Measurements from ENCODE around the gene GNAQ.
A peak's percentile ranks its signal among the peaks of the same experiment; 100 is the strongest.
"Not testable (repeated sequence)": the region's sequence is repeated elsewhere in the genome, so short reads cannot be mapped to it uniquely, and the experiment has no call there.

The GNAQ gene

DNA sequence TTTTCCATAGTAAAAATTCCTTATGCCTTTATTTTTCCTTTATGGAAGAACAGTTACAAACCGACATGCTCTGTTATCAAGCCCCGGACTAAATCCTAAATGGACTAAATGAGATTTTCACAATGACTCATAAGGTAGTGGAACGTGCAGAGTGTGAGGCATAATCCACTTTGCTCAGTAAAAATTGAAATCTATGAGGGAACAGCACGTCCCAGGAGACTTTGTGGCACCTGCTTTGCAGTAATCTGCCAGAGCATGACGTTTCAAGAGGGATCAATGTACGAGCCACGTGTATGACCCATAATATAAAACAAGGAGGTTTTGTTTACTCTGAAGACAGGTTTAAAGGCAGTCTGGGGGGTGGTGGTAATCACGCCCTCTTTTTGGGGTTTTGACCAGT, 299.7 kb downstream of the GNAQ start:
- no peak for DNase-seq (ENCODE audit: low read depth in 2 of 2)

DNA sequence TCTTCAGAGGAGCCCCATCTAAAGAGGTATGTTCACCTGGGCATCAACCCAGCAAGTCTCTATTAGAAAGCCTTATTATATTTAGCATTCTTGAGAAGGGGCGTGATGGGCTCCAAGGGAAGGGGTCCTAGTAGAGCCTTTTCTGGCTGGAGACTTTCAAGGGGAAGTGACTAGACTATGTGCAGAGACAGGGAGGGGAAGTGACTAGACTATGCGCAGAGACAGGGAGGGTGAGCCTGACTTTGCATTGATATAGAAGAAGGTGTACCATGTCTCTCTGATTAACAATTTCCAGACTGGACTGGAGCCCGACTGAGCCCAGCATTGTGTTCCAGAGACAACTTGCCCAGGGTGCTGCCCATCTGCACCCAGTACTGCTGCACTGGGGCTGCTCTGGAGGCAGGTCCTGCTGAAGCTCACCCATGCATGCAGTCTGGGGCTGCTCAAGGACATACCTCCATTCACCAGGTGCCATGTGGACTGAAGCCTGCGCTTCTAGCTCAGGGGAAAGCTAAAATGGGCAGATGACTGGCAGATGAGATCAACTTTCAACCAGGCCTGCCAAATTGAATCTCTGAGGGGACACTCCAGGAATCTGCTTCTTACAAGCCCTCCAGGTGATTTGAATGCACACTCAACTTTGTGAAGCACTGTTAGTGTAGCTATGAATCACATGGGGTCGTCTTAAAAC, 300.5 kb downstream of the GNAQ start:
- no peak for DNase-seq (ENCODE audit: low read depth in 2 of 2)

DNA sequence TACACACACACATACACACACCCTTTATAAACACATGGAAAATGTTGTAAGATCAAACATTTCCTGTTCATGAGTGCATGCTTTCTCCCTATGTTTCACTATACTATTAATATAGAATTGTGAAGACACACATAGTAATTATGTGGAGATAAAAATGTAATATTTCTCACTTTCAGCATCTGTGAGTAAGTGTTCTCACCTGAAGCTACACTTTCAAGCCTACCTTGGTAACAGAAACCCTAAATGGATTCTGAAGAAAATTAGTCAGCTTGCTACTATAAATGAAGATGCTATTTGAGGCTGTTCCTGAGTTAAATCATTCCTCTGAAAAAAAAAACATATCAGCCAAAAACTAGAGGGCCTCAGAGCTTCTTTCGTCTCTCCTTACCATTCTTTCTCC, 302.4 kb downstream of the GNAQ start:
- DNase-seq (ENCODE audit: low read depth in 2 of 2) = no peak

DNA sequence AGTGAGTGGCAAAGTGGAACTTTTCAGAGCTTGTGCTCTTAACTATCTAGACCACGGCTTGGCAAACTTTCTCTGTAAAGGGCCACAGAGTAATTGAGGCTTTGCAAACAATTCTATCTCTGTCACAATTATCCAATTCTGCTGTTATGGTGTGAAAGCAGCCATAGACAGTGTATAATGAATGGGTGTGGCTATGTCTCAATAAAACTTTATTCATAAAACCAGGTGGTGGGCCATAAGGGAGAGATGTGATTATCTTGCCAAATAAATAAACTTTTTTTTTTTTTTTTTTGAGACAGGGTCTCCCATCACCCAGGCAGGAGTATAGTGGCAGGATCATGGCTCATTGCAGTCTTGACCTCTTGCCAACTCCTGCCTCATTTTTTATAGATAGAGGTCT, 304.8 kb downstream of the GNAQ start:
- DNase-seq (ENCODE audit: low read depth in 2 of 2) = no peak

DNA sequence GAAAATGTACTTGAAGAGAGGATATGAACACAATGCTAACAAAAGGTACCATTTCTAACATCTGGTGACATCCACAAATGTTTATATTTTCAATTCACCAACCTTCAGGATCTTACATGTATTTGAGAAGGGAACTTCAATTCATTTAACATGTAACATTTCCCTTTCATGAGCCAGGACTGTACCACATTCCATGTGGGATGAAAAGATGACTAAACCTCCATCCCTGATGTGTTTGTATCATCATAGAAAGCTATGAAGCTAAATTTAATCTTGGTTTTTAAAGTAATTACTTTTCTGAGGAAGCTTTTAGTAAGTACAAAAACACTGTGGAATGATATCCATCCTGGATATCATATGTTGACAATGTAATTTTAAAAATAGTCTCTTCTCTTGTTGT, 305.3 kb downstream of the GNAQ start:
- DNase-seq (ENCODE audit: low read depth in 2 of 2) = no peak

DNA sequence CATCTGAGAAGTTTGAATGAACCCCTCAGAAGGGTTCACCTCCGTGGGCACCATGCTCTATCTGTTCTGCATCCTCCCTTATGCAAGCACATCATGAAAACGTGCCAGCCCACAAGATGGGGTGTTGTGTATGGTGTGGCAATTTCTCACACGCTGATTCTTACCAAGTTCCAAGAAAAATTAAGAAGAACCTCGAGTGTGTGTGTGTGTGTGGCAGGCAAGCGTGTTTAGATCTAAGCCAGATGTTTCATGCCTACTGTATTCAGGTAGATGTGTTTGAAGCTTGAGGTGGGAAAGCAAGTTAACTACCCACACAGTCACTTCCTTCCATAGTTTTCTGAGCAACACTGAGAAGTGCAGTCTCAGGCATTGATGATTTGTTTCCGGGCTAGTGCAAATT, 305.8 kb downstream of the GNAQ start:
- no peak for DNase-seq (ENCODE audit: low read depth in 2 of 2)

DNA sequence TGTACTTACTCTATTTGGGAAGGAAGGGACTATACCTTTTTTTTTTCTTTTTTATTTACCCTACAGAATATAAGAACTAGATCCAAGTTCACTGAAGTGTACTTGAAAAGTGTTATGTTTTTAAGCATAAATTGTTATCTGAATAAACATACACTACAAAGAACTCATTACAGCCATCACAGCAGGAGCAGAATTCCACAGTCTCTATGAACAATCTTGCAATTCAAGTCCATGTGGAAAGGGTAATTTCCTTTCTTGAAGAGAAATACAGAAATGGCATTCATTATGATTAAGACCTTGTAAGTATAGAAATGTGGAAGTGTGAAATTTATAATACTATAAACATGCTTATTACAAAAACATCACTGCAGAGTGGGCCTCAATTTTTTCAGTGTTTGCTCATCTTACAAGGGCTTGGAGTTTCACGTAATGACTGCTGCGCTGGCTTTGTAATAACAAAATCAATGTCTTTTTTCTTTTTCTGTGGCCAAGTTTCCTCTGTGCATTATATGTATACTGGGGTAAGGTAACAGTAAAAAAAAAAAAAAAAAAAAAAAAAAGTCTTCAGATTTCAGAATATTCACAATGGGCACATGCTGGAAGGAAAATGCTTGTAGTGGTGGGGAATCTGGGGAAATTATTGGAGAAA, 306.4 kb downstream of the GNAQ start:
- DNase-seq (ENCODE audit: low read depth in 2 of 2) = no peak

DNA sequence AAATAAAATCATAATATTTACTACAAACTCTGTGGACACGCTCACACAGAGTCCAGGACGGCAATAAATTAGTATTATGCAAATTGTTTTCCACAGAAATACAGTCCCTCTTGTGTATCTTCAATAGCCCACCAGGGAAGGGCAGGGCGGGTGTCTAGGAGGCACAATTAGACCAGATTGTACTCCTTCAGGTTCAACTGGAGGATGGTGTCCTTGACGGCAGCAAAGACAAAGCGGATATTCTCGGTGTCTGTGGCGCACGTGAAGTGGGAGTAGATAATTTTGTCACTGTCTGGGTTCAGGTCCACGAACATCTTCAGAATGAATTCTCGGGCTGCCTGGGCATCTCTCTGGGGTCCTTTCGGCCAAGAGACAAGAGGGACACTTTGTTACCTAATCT, 310.5 kb downstream of the GNAQ start:
- not testable (repeated sequence) for DNase-seq (ENCODE audit: low read depth in 2 of 2)

DNA sequence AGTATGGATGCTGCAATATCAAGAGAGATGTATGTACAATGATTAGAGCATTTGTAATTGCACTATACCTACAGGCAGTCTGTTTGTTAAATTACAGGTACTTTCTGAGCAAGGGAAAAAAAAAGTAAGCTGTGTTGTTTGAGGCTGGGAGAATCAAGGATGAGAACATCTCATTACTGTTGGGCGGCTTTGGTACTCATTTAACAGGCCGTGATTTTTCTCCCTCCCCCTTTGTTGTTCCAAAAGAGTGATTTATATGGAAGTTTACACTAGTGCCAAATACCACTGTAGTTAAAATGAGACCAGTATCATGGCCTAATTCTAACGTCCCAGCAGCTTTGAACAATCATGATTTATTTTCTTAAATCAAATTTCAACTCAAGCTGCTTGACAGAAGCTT, 312.3 kb downstream of the GNAQ start:
- no peak for DNase-seq (ENCODE audit: low read depth in 2 of 2)

DNA sequence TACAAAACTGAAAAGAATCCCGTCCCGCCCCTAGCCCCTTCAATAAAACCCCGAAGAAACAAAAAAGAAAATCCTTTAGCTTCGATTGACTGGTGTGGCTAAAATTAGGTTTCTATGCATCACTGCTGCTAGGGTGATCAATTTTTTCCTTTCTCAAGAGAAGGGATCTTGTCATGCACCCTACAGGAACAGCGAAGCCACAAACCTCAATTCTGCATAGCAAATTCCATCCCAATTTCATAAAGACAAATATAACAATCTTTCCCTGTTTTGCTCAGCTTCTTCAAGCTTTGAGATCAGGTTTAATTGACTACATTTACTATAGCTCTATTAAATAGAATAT, 313.3 kb downstream of the GNAQ start:
- not testable (repeated sequence) for DNase-seq (ENCODE audit: low read depth in 2 of 2)

DNA sequence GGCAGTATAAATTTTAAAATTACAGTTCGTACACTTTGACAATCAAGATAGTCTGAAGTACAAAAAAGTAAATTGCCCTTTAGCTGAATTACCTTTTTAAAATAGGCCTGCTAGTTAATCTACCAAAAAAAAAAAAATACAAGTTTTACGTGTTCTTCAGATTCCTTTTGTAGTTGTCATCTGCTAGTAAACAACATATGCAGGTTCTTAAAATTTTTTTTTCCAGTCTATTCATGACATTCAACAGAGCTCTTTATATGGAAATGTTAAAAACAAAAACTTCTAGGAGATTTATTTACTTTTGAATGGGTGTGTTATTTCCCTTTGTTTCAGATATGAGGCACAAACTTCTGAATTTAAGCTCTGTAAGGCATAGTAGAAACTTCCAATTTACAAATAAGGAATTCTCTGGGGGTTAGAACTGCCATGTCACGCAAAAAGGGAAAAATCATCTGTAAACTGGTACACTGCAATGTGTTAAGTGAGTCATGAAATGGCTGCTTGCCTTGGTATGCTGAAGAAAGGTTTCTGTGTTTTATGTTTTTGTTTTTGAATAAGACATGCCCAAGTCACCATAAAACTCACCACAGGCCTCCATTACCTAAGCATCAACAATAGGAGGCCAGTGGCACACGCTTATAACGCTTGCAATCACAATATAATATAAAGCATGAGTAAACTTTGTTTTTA, 313.9 kb downstream of the GNAQ start:
- DNase-seq (ENCODE audit: low read depth in 2 of 2) = peak in 1 of 2 experiments; percentile 60

DNA sequence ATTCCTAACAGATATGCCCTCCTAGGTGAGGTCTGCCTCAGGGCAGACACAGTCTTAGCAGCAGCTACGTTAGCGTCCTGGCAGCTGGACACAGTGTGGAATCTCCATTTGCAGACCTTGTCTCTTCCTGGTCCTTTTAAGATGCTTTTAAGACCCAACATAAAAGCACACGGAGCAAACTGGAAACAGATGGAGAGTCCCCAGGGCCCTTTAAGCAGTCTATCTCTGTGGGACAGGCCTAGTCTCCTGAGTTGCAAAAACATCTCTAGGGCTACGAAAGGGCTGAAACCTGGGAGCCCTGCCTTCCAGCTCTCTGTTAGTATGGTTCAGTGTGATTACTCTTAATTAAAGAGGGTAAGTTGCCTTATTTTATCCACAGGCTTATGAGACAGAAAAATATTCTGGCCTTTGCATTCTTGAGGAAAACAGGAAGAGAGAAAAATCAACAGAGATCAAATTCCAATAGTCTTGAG, 317.5 kb downstream of the GNAQ start:
- no peak for DNase-seq (ENCODE audit: low read depth in 2 of 2)

DNA sequence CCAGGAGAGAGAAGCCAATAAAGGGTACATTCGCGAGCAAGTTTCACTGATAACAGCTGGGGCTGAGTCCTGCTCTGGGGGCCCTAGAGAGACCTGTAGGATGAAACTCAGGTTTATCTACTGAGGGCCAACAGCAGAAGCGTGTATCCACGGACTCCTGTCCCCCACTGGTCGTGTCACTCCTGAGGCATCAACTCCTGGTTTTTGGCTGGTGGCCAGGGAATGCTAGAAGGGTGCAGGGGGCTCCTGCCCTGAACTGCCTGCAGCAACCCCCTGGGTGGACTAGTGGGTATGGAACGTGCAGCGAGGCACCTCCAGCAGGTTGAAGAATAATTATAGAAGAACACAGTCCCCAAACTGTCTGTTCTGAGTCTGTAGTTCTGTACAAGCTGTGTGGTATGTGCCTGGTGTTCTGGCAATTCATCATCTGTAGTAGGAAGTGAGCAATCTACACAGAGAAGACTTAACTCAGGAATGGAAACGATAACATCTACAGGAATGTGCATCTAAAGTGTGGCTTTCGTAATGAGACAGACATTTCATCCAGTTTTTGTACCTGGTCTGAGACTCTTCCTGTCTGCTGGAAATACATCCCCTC, 319.0 kb downstream of the GNAQ start:
- peak; percentile 70 to 75 for DNase-seq (ENCODE audit: low read depth in 2 of 2)

DNA sequence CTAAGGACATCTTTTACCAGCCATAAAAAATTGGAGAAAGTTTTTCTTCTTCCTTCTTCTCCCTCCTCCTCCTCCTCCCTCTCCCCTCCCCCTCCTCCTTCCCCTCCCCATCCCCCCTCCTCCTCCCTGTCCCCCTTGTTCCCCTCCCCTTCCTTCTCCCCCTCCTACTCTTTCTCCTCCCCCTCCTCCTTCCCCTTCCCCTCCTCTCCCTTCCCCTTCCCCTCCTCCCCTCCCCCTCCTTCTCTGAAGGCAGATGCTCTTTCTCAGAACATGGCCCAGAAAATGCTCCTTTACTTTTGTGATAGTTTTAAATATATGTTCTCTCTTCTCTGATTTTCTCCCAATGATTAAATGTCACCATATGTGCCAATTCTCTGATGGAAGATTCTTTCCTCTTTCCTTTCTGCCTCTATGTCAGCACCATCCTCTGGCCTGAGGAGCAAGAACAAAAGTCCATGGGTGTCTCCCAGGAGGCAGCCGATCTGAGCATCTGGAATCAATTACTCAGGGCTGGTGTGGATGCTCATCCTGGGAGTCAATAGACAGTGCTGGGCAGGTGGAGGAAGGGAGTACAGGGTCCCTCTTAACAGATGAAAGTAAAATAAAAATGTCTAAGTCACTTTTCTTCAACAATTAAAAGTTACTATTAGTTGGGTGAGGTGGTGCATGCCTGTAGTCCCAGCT, 320.5 kb downstream of the GNAQ start:
- DNase-seq (ENCODE audit: low read depth in 2 of 2) = no peak

DNA sequence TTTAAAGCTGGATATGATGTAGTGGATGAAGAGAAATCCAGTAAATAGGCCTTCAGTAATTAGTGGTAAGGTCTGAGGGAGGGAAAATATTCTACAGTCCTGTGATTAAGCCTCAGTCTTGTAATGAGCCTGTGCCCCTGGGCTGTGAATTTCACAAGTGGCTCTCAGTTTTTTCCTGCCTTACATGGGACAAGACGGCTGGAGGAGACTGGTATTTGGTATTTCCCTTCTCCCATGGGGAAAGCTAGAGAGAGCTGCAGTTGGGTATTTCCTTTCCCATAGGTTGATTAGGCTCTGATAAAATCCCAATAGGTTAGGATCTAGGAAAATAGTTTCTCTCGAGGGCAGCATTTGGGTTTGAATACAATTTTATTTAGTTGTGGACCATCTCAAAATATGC, 321.3 kb downstream of the GNAQ start:
- DNase-seq (ENCODE audit: low read depth in 2 of 2) = no peak

DNA sequence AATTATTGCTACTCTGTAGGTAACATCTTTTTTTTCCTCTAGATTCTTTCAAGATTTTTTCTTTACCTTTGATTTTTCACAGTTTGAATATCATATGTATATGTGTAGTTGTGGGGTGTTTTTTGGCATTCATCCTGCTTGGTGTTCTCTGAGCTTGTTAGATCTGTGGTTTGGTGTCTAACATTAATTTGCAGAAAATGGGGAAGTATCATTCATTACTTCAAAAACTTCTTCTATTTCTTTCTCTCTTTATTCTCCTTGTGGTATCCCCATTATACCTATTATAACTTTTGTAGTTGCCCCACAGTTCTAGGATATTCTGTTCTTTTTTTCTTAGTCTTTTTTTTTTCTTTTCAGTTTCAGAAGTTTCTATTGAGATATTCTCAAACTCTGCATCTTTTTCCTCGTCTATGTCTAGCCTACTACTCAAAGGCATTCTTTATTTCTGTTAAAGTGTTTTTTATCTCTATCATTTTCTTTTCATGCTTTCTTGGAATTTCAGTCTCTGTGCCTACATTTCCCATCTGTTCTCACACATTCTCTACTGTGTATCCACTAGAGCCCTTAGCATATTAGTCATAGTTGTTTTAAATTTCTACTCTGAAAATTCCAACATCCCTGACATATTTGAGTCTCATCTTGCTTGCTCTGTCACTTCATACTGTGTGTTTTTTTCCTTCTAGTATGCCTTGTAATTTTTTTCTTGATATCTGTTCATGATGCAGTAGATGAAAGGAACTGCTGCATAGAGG, 323.4 kb downstream of the GNAQ start:
- no peak for DNase-seq (ENCODE audit: low read depth in 2 of 2)

DNA sequence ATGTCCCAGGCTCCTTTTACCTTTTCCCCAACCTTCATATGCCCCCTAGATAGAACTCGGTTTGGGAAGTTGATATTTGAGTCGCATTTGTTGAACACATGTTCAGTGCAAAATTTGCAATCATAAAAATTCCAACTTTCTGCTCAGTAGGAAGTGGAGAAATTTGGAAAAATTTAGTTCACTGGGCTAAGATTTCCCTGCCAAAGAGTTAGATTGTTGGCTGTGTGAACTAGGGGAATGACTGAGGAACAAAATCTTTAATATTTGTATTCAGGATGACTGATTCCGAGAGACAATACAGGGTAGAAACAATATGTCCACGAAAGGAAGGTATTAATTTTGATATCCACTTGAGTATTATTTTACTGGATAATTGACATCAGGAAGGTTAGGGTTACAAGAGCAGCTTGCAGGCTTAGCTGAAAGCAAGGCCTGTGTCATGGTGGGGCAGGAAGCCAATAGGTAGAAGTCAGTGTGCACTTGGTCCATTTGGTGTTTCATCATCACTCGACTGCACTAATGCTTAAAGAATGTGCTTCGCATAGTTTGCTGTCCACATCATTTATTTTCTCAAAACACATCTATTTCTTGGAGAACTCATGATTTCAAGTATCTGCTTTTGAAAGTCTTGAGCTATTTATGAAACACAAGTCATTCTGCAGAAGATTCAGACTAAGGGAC, 324.1 kb downstream of the GNAQ start:
- DNase-seq (ENCODE audit: low read depth in 2 of 2) = peak; percentile 95

DNA sequence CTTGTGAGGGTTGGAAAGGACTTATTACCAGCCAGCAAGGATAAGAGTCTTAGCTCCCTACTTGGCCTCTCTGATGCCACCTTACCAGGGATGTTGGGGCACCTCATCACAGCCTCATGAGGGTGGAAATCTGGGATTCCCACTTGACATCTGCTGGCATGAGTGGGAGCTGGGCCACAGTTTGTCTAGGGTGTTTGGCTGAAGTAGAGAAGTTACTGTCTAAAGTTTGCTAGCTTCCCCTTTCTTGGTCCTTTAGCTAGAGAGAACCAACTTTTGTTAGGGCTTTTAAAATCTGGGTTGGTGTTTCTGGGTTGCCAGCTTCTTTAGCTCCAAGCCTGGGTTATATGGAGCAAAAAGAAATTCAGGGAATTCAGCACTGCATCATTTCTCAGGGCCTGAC, 326.0 kb downstream of the GNAQ start:
- no peak for DNase-seq (ENCODE audit: low read depth in 2 of 2)

DNA sequence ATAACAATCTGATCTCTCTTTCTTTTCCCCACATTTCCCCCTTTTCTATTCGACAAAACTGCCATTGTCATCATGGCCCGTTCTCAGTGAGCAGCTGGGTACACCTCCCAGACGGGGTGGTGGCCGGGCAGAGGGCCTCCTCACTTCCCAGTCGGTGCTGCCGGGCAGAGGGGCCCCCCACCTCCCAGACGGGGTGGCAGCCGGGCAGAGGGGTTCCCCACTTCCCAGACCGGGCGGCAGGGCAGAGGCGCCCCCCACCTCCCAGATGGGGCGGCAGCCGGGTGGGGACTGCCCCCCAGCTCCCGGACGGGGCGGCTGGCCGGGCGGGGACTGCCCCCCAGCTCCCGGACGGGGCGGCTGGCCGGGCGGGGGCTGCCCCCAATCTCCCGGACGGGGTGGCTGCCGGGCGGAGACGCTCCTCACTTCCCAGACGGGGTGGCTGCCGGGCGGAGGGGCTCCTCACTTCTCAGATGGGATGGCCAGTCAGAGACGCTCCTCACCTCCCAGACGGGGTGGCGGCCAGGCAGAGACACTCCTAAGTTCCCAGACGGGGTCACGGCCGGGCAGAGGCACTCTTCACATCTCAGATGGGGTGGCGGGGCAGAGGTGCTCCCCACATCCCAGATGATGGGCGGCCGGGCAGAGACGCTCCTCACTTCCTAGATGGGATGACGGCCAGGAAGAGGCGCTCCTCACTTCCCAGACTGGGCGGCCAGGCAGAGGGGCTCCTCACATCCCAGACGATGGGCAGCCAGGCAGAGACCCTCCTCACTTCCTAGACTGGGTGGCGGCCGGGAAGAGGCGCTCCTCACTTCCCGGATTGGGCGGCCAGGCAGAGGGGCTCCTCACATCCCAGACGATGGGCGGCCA, 328.9 kb downstream of the GNAQ start:
- not testable (repeated sequence) for DNase-seq (ENCODE audit: low read depth in 2 of 2)

Data from fibroblast of skin of left biceps (primary cell).